BLaER1 treated with 17β-estradiol and CSF1 and Interleukin-3, amounts not matched to agents 10 nM and 100 nM (cell line): ENCODE measurements around the gene C1orf159.

Source experiments
- H3K27ac ChIP-seq, 11 experiments: shearing (Covaris generic); formaldehyde crosslinking; 2 replicates each; pipeline ENCODE4 v1.8.1; 2022
- H3K27me3 ChIP-seq, 11 experiments: shearing (Covaris generic); formaldehyde crosslinking; 2 replicates each; pipeline ENCODE4 v1.8.1; 2022
- H3K36me3 ChIP-seq, 11 experiments: shearing (Covaris generic); formaldehyde crosslinking; 2 replicates each; pipeline ENCODE4 v1.8.1; 2022
- H3K4me1 ChIP-seq, 10 experiments: shearing (Covaris generic); formaldehyde crosslinking; 2 replicates each; pipeline ENCODE4 v1.8.1; 2022
- H3K4me2 ChIP-seq, 11 experiments: shearing (Covaris generic); formaldehyde crosslinking; 2 replicates each; pipeline ENCODE4 v1.8.1; 2022
- H3K4me3 ChIP-seq, 10 experiments: shearing (Covaris generic); formaldehyde crosslinking; 2 replicates each; pipeline ENCODE4 v1.8.1; 2022
- H3K9ac ChIP-seq, 11 experiments: shearing (Covaris generic); formaldehyde crosslinking; 2 replicates each; pipeline ENCODE4 v1.8.1; 2022
- H3K9me3 ChIP-seq, 11 experiments: shearing (Covaris generic); formaldehyde crosslinking; replicated peaks in 1 of 11; 2 replicates each; pipeline ENCODE4 v1.8.1; 2022
- H4K20me1 ChIP-seq, 11 experiments: shearing (Covaris generic); formaldehyde crosslinking; 2 replicates each; pipeline ENCODE4 v1.8.1; 2022
- Cebpa-rat ChIP-seq, 11 experiments: shearing (Covaris generic); IDR thresholded peaks; 2 replicates each; pipeline ENCODE4 v1.8.1; 2022

Gene C1orf159

GRCh38 chr1:1074631-1075147 is 41.2 kb downstream of the C1orf159 start:
- H3K4me1 ChIP-seq: peaks cover 19 to 32% (median 24%) of the 10 kb centered on the region in 10 experiments
- H3K4me2 ChIP-seq: no peak overlapping the region
- TF ChIP-seq Cebpa-rat (IDR thresholded peaks at IDR 0.05): no peak
- H3K36me3 ChIP-seq: no peaks in the 10 kb centered on the region
- H3K9ac ChIP-seq: no peak overlapping the region
- H3K27ac ChIP-seq: no peak overlapping the region
- H3K9me3 ChIP-seq: no peaks in the 10 kb centered on the region
- no peak overlapping the region for H3K4me3 ChIP-seq
- peaks cover 0 to 20% (median 5%) of the 10 kb centered on the region in 11 experiments; a peak in 12 of 22 replicates for H4K20me1 ChIP-seq
- H3K27me3 ChIP-seq: peaks cover 27 to 46% (median 40%) of the 10 kb centered on the region in 11 experiments

- TF ChIP-seq Cebpa-rat (IDR thresholded peaks at IDR 0.05): no peak
- Histone ChIP-seq H3K27ac (no peak within 1 kb of the TSS), H3K4me1 (peaks cover 18 to 33% (median 24%) of the 10 kb centered on the region in 10 experiments), H3K4me3 (no peak within 1 kb of the TSS), H3K27me3 (peaks cover 21 to 41% (median 37%) of the 10 kb centered on the region in 11 experiments), H3K9me3 (no peaks in the 10 kb centered on the region), H4K20me1 (peaks cover 0 to 23% (median 9%) of the 10 kb centered on the region in 11 experiments; a peak in 12 of 22 replicates), H3K9ac (no peak within 1 kb of the TSS), H3K4me2 (no peak within 1 kb of the TSS), H3K36me3 (no peaks in the 10 kb centered on the region)
These were observed 41.9 kb downstream of the C1orf159 start, which contains the start of gene RNF223 for GRCh38 chr1:1073743-1074587. TSS of gene RNF223 (minus strand) at chr1:1074306. CDS start at chr1:1072566, 1,740 bp downstream.

GRCh38 chr1:1072849-1073742 is 42.8 kb downstream of the C1orf159 start:
- TF ChIP-seq Cebpa-rat (IDR thresholded peaks at IDR 0.05): no peak
- Histone ChIP-seq H3K36me3 (no peaks in the 10 kb centered on the region), H3K9ac (no peak overlapping the region), H3K4me2 (no peak overlapping the region), H3K4me1 (peaks cover 18 to 39% (median 31%) of the 10 kb centered on the region in 10 experiments), H3K4me3 (no peak overlapping the region), H3K27ac (no peak overlapping the region), H3K27me3 (peaks cover 23 to 40% (median 32%) of the 10 kb centered on the region in 11 experiments), H3K9me3 (no peaks in the 10 kb centered on the region), H4K20me1 (peaks cover 0 to 29% (median 14%) of the 10 kb centered on the region in 11 experiments; a peak in 14 of 22 replicates)

- Histone ChIP-seq H3K4me2 (no peak overlapping the region; a peak in 1 of 22 replicates), H3K27ac (no peak overlapping the region), H3K27me3 (peaks cover 25 to 41% (median 30%) of the 10 kb centered on the region in 11 experiments), H4K20me1 (peaks cover 0 to 37% (median 21%) of the 10 kb centered on the region in 11 experiments; a peak in 16 of 22 replicates), H3K36me3 (no peaks in the 10 kb centered on the region), H3K4me3 (no peak overlapping the region), H3K4me1 (peaks cover 18 to 47% (median 38%) of the 10 kb centered on the region in 10 experiments), H3K9me3 (no peaks in the 10 kb centered on the region), H3K9ac (no peak overlapping the region)
- TF ChIP-seq Cebpa-rat (IDR thresholded peaks at IDR 0.05): no peak
These were observed 43.5 kb downstream of the C1orf159 start for GRCh38 chr1:1072299-1072848.

- no peak overlapping the region for H3K4me3 ChIP-seq
- TF ChIP-seq Cebpa-rat (IDR thresholded peaks at IDR 0.05): no peak
- H3K27ac ChIP-seq: no peak overlapping the region
- no peaks in the 10 kb centered on the region for H3K9me3 ChIP-seq
- peaks cover 23 to 45% (median 34%) of the 10 kb centered on the region in 11 experiments for H3K27me3 ChIP-seq
- H3K4me1 ChIP-seq: peaks cover 18 to 53% (median 45%) of the 10 kb centered on the region in 10 experiments
- peaks cover 0 to 43% (median 28%) of the 10 kb centered on the region in 11 experiments; a peak in 17 of 22 replicates for H4K20me1 ChIP-seq
- H3K4me2 ChIP-seq: peak overlapping the region in 9 of 11 experiments; percentile 92 to 99 (median 98); a peak in 15 of 22 replicates
- no peaks in the 10 kb centered on the region for H3K36me3 ChIP-seq
- no peak overlapping the region; a peak in 1 of 22 replicates for H3K9ac ChIP-seq
These were observed 44.2 kb downstream of the C1orf159 start for GRCh38 chr1:1071486-1072298.

- peaks cover 21 to 49% (median 38%) of the 10 kb centered on the region in 11 experiments for H3K27me3 ChIP-seq
- H3K36me3 ChIP-seq: no peaks in the 10 kb centered on the region
These were observed 45.9 kb downstream of the C1orf159 start for GRCh38 chr1:1069711-1070676.

More at GRCh38 chr1:1069711-1070676, 45.9 kb downstream of the C1orf159 start:
- TF ChIP-seq Cebpa-rat (IDR thresholded peaks at IDR 0.05): no peak
- H3K9ac ChIP-seq: peak overlapping the region in 8 of 11 experiments; percentile 25 to 66 (median 58); a peak in 15 of 22 replicates
- H3K27ac ChIP-seq: peak overlapping the region in 6 of 11 experiments; percentile 4 to 36 (median 22); a peak in 7 of 22 replicates
- peaks cover 18 to 66% (median 53%) of the 10 kb centered on the region in 10 experiments for H3K4me1 ChIP-seq
- no peaks in the 10 kb centered on the region for H3K9me3 ChIP-seq
- peaks cover 0 to 52% (median 32%) of the 10 kb centered on the region in 11 experiments; a peak in 18 of 22 replicates for H4K20me1 ChIP-seq
- H3K4me2 ChIP-seq: peak overlapping the region; percentile 89 to 99 (median 98)
- H3K4me3 ChIP-seq: peak overlapping the region; percentile 57 to 76 (median 64)
